K562 (cell line): ENCODE measurements around the gene GPD2. TPM values are rescaled to one million over a fixed set of nuclear protein-coding genes. Genes with fewer than 3 reads are reported as not detected.

Experiments used
- IRF2 ChIP-seq: sonication (generic); formaldehyde crosslinking; IDR thresholded peaks from 2 replicates; pipeline ENCODE4 v1.8.1; 2022; ENCODE audit warnings: mild to moderate bottlenecking, missing genetic modification reagents
- MAZ ChIP-seq, 2 experiments: fragments of 450-650 bp in 1 of 2; sonication (generic) in 1 of 2; formaldehyde crosslinking; IDR thresholded peaks in 1 of 2; conservative IDR thresholded peaks in 1 of 2; 2 replicates each; pipeline versions ENCODE4 v1.4.0 to v1.5.0; 2020; ENCODE audit warnings: mild to moderate bottlenecking in 1 of 2, missing genetic modification reagents in 1 of 2
- MTA2 ChIP-seq: fragments of 450-650 bp; IDR thresholded peaks from 2 replicates; pipeline ENCODE4 v1.6.1; 2016; ENCODE audit warnings: low read depth
- TARDBP ChIP-seq: fragments of 450-650 bp; IDR thresholded peaks from 2 replicates; pipeline ENCODE4 v1.6.1; 2016
- ZC3H8 ChIP-seq: fragments of 450-650 bp; IDR thresholded peaks from 2 replicates; pipeline ENCODE4 v1.6.1; 2017
- ZFP30 ChIP-seq: fragments of 250-450 bp; sonication (Bioruptor Pico); IDR thresholded peaks from 2 replicates; pipeline ENCODE4 v1.8.0; 2022; ENCODE audit warnings: moderate library complexity, mild to moderate bottlenecking, inconsistent platforms, borderline replicate concordance
- ZNF23 ChIP-seq: fragments of 250-450 bp; sonication (Bioruptor Pico); IDR thresholded peaks from 2 replicates; pipeline ENCODE4 v1.4.0; 2020; ENCODE audit warnings: mild to moderate bottlenecking
- polyA plus RNA-seq, 8 experiments: library from polyadenylated mRNA; depleted of rRNA in 4 of 8; stranded (reverse) in 5 of 8; unstranded in 3 of 8; fragments of >200 nt; fragmentation: Nextera tagmentation in 2 of 8; fragmentation: Illumina TruSeq in 1 of 8; extraction: Ambion mirVana in 2 of 8; extraction: Trizol in 1 of 8; gene quantifications; 2 replicates each; pipeline versions ENCODE4 v1.2.1 to v1.2.3, GENCODE V29; 2011 to 2014; ENCODE audit warnings: inconsistent platforms in 1 of 8, missing spikeins in 1 of 8
- total RNA-seq, 7 experiments: library from RNA; depleted of rRNA in 6 of 7; stranded (reverse); fragments of >200 nt in 6 of 7; fragmentation: Illumina TruSeq in 2 of 7; extraction: Trizol in 2 of 7; gene quantifications; 2 replicates each; pipeline versions ENCODE4 v1.2.1 to v1.2.3, GENCODE V29; 2011 to 2021; ENCODE audit warnings: low replicate concordance in 1 of 7
- TF ChIP-seq, protein P1 (sequence below): fragments of 450-650 bp; IDR thresholded peaks from 2 replicates; pipeline ENCODE4 v1.6.1; 2017; ENCODE audit warnings: mild to moderate bottlenecking, moderate library complexity
- TF ChIP-seq, protein P2 (sequence below): fragments of 200-800 bp; sonication (Bioruptor generic); IDR thresholded peaks from 2 replicates; pipeline ENCODE4 v1.6.1; 2017; ENCODE audit warnings: missing genetic modification characterization, missing compliant biosample characterization
- TF ChIP-seq, protein P3 (sequence below), 2 experiments: fragments of 450-650 bp; IDR thresholded peaks; 2 replicates each; pipeline ENCODE4 v1.6.1; 2016; ENCODE audit warnings: mild to moderate bottlenecking in 2 of 2, borderline replicate concordance in 1 of 2, low read depth in 1 of 2, moderate library complexity in 1 of 2

Gene GPD2
- total and polyA plus RNA-seq, 9 of the 15 experiments (the other 6 are each of a cell fraction or from before 2014, with no cell fraction given): 5.2 to 39.2 (median 19.0) TPM

DNA sequence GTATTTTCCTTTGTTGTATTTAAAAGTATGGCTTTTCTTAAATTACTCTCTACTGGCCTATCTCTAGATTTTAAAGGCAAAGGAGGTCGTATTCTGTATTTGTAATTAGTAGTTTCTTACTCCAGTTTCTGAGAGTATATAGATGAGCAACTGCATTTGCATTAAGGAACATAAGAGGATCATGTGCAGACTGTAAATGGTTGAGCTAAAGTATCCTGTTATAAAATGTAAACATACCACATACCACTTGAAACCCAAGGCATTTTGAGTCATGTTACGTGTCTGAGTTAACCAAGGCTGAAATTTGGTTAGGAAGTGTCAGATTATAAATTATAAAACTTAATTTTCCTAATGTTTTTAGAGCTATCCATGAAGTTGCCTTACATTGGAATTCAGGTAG is 76.3 kb downstream of the GPD2 start (continued):
- no peak for TF ChIP-seq MAZ (CRISPR knock-in tag; conservative IDR thresholded peaks at IDR 0.05 in 1 of 2, IDR thresholded peaks at IDR 0.05 in 1 of 2)
- TF ChIP-seq IRF2: no peak
- TF ChIP-seq, protein P1, sequence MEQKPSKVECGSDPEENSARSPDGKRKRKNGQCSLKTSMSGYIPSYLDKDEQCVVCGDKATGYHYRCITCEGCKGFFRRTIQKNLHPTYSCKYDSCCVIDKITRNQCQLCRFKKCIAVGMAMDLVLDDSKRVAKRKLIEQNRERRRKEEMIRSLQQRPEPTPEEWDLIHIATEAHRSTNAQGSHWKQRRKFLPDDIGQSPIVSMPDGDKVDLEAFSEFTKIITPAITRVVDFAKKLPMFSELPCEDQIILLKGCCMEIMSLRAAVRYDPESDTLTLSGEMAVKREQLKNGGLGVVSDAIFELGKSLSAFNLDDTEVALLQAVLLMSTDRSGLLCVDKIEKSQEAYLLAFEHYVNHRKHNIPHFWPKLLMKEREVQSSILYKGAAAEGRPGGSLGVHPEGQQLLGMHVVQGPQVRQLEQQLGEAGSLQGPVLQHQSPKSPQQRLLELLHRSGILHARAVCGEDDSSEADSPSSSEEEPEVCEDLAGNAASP: no peak
- TF ChIP-seq, protein P2, sequence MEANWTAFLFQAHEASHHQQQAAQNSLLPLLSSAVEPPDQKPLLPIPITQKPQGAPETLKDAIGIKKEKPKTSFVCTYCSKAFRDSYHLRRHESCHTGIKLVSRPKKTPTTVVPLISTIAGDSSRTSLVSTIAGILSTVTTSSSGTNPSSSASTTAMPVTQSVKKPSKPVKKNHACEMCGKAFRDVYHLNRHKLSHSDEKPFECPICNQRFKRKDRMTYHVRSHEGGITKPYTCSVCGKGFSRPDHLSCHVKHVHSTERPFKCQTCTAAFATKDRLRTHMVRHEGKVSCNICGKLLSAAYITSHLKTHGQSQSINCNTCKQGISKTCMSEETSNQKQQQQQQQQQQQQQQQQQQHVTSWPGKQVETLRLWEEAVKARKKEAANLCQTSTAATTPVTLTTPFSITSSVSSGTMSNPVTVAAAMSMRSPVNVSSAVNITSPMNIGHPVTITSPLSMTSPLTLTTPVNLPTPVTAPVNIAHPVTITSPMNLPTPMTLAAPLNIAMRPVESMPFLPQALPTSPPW (CRISPR knock-in tag): no peak
- TF ChIP-seq MTA2: no peak
- TF ChIP-seq, protein P3, sequence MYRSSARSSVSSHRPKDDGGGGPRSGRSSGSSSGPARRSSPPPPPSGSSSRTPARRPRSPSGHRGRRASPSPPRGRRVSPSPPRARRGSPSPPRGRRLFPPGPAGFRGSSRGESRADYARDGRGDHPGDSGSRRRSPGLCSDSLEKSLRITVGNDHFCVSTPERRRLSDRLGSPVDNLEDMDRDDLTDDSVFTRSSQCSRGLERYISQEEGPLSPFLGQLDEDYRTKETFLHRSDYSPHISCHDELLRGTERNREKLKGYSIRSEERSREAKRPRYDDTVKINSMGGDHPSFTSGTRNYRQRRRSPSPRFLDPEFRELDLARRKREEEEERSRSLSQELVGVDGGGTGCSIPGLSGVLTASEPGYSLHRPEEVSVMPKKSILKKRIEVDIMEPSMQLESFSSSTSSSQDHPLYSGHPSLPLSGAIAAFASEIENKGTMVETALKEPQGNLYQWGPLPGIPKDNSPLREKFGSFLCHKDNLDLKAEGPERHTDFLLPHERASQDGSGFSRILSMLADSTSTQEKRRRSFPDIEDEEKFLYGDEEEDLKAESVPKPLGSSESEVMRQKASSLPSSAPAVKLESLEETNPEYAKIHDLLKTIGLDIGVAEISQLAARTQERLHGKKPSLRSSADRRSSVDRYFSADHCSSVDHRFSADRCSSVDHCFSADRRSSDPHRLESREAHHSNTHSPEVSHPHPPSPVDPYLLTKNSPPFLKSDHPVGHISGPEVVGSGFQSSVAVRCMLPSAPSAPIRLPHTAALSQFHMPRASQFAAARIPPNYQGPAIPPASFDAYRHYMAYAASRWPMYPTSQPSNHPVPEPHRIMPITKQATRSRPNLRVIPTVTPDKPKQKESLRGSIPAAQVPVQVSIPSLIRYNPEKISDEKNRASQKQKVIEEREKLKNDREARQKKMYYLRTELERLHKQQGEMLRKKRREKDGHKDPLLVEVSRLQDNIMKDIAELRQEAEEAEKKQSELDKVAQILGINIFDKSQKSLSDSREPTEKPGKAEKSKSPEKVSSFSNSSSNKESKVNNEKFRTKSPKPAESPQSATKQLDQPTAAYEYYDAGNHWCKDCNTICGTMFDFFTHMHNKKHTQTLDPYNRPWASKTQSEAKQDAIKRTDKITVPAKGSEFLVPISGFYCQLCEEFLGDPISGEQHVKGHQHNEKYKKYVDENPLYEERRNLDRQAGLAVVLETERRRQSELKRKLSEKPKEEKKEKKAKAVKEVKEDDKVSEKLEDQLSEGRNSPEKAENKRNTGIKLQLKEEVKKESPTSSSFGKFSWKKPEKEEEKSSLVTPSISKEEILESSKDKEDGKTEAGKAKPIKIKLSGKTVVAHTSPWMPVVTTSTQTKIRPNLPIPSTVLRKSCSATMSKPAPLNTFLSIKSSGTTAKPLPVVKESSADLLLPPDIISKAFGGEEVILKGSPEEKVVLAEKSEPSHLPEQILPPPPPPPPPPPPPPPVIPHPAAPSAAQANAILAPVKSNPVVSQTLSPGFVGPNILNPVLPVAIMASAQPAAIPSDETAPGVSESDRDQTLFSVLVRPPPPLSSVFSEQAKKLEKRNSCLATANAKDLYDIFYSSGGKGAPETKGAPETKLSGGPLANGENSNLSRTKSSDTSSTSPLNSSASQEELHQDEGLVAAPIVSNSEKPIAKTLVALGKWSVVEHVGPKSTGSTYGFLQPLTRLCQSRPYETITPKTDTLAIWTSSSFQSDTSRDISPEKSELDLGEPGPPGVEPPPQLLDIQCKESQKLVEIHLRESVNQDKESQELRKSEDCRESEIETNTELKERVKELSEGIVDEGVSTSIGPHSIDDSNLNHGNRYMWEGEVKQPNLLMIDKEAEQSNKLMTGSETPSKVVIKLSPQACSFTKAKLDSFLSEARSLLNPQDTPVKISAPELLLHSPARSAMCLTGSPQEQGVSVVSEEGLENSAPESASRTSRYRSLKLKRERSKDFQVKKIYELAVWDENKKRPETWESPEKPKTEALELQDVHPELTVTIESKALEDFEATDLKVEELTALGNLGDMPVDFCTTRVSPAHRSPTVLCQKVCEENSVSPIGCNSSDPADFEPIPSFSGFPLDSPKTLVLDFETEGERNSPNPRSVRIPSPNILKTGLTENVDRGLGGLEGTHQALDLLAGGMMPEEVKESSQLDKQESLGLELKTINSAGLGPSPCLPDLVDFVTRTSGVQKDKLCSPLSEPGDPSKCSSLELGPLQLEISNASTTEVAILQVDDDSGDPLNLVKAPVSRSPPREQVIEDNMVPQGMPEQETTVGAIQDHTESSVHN (IDR thresholded peaks at IDR 0.05; ENCODE audit: borderline replicate concordance in 1 of 2, low read depth in 1 of 2): no peak
- TF ChIP-seq ZC3H8: no peak
- TF ChIP-seq TARDBP: no peak
- no peak for TF ChIP-seq ZNF23 (CRISPR knock-in tag)
- no peak for TF ChIP-seq ZFP30 (CRISPR knock-in tag)
- TF ChIP-seq, all 486 proteins: peak for 0
